HG03064 (cell line): Measurements from ENCODE around the gene SUGCT.
A peak's percentile ranks its signal among the peaks of the same experiment; 100 is the strongest.
"Not testable (repeated sequence)": the region's sequence is repeated elsewhere in the genome, so short reads cannot be mapped to it uniquely, and the experiment has no call there.

Source experiments
- ATAC-seq: cut with Tn5 transposase; IDR thresholded peaks from one replicate; pipeline ENCODE4 v1.9.1; 2021; ENCODE audit warnings: low read depth; ENCODE audit not compliant: unreplicated experiment

The SUGCT gene

GRCh38 chr7:40134428-40135316, at the start of gene SUGCT, which contains the start of gene MPLKIP:
SUGCT (plus strand) TSS chr7:40135005.
MPLKIP (minus strand) TSS chr7:40134622; CDS start chr7:40134567, 55 bp downstream.
- ATAC-seq = peak; percentile 94

- ATAC-seq = no peak
Measured at GRCh38 chr7:40092182-40092581, 42.6 kb upstream of the SUGCT start.

- no peak for ATAC-seq
Measured at GRCh38 chr7:40093631-40094350, 41.0 kb upstream of the SUGCT start.

- ATAC-seq = no peak
Measured at GRCh38 chr7:40095230-40095629, 39.6 kb upstream of the SUGCT start.

- no peak for ATAC-seq
Measured at GRCh38 chr7:40095695-40096327, 39.0 kb upstream of the SUGCT start.

- no peak for ATAC-seq
Measured at GRCh38 chr7:40097728-40098127, 37.1 kb upstream of the SUGCT start.

GRCh38 chr7:40098810-40099209, 36.0 kb upstream of the SUGCT start:
- no peak for ATAC-seq

- no peak for ATAC-seq
Measured at GRCh38 chr7:40099837-40100236, 35.0 kb upstream of the SUGCT start.

GRCh38 chr7:40101201-40101600, 33.6 kb upstream of the SUGCT start:
- no peak for ATAC-seq

- ATAC-seq = no peak
Measured at GRCh38 chr7:40102897-40103296, 31.9 kb upstream of the SUGCT start.

- ATAC-seq = no peak
Measured at GRCh38 chr7:40105879-40106473, 28.8 kb upstream of the SUGCT start.

GRCh38 chr7:40115936-40116335, 18.9 kb upstream of the SUGCT start:
- ATAC-seq = no peak

GRCh38 chr7:40117199-40117598, 17.6 kb upstream of the SUGCT start:
- not testable (repeated sequence) for ATAC-seq

- not testable (repeated sequence) for ATAC-seq
Measured at GRCh38 chr7:40118201-40118600, 16.6 kb upstream of the SUGCT start.

GRCh38 chr7:40120020-40120419, 14.8 kb upstream of the SUGCT start:
- ATAC-seq = no peak

GRCh38 chr7:40122100-40122939, 12.5 kb upstream of the SUGCT start:
- ATAC-seq = not testable (repeated sequence)

- no peak for ATAC-seq
Measured at GRCh38 chr7:40122940-40123254, 11.9 kb upstream of the SUGCT start.

- ATAC-seq = peak; percentile 44
Measured at GRCh38 chr7:40133561-40134427, 1.0 kb upstream of the SUGCT start.

- no peak for ATAC-seq
Measured at GRCh38 chr7:40135317-40135610, 459 bp downstream of the SUGCT start.
